PFSK-1 (cell line): ENCODE measurements around the gene RSU1.

Experiments used
- POLR2AphosphoS5 ChIP-seq: IDR thresholded peaks from 2 replicates; pipeline ENCODE4 v1.6.1; 2012; ENCODE audit warnings: low read depth, mild to moderate bottlenecking, control low read depth, low read length, moderate library complexity
- SIN3A ChIP-seq: IDR thresholded peaks from 2 replicates; pipeline ENCODE4 v1.6.1; 2012; ENCODE audit warnings: mild to moderate bottlenecking, low read length, moderate library complexity, borderline replicate concordance; ENCODE audit not compliant: insufficient read depth

DNA sequence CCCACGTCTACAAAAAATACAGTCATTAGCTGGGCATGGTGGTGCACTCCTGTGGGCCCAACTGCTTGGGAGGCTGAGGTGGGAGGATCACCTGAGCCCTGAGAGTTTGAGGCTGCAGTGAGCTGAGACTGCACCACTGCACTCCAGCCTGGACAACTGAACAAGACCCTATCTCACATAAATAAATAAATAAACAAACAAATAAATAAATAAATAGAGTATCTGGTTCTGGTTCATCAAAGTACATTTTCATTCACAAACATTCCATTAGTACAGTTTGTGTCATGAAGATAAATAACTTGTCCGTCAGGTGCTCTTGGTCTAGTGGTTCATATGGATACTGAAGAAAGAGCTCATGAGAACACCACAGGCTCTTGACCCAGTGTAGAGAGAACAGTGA is 96.4 kb downstream of the RSU1 start:
- TF ChIP-seq POLR2AphosphoS5 = no peak
- TF ChIP-seq SIN3A = no peak
